HG03280 (cell line): Measurements from ENCODE around the gene VWA5B1.

ENCODE experiments used
- ATAC-seq: cut with Tn5 transposase; IDR thresholded peaks from one replicate; pipeline ENCODE4 v1.9.1; 2021; ENCODE audit warnings: mild to moderate bottlenecking, moderate library complexity; ENCODE audit not compliant: unreplicated experiment

Gene VWA5B1

GRCh38 chr1:20347699-20348098, 57.0 kb downstream of the VWA5B1 start:
- ATAC-seq, result no peak

- ATAC-seq, result no peak
These were observed 57.7 kb downstream of the VWA5B1 start for GRCh38 chr1:20348326-20348915.

- ATAC-seq, result no peak
These were observed 58.9 kb downstream of the VWA5B1 start for GRCh38 chr1:20349561-20349960.

GRCh38 chr1:20349971-20350370, 59.3 kb downstream of the VWA5B1 start:
- ATAC-seq, result no peak

- no peak for ATAC-seq
These were observed 59.7 kb downstream of the VWA5B1 start for GRCh38 chr1:20350421-20350820.

- no peak for ATAC-seq
These were observed 61.4 kb downstream of the VWA5B1 start for GRCh38 chr1:20351911-20352701.

- no peak for ATAC-seq
These were observed 63.2 kb downstream of the VWA5B1 start for GRCh38 chr1:20353836-20354235.

GRCh38 chr1:20354610-20355009, 63.9 kb downstream of the VWA5B1 start:
- no peak for ATAC-seq

GRCh38 chr1:20355101-20355827, 64.6 kb downstream of the VWA5B1 start:
- no peak for ATAC-seq

GRCh38 chr1:20355828-20356735, 65.4 kb downstream of the VWA5B1 start:
- no peak for ATAC-seq

- no peak for ATAC-seq
These were observed 66.3 kb downstream of the VWA5B1 start for GRCh38 chr1:20356850-20357459.

GRCh38 chr1:20357796-20358195, 67.1 kb downstream of the VWA5B1 start:
- ATAC-seq, result no peak

GRCh38 chr1:20358761-20359263, 68.1 kb downstream of the VWA5B1 start:
- ATAC-seq, result no peak

GRCh38 chr1:20359451-20360330, 69.0 kb downstream of the VWA5B1 start:
- no peak for ATAC-seq

- no peak for ATAC-seq
These were observed 70.7 kb downstream of the VWA5B1 start for GRCh38 chr1:20361401-20361800.

GRCh38 chr1:20361805-20362381, 71.2 kb downstream of the VWA5B1 start:
- ATAC-seq, result no peak

GRCh38 chr1:20362856-20363255, 72.2 kb downstream of the VWA5B1 start:
- no peak for ATAC-seq

GRCh38 chr1:20365421-20366055, 74.9 kb downstream of the VWA5B1 start:
- no peak for ATAC-seq
